CD14-positive monocyte (primary cell): Measurements from ENCODE around the gene ERCC1. TPM values are rescaled to one million over a fixed set of nuclear protein-coding genes. Genes with fewer than 3 reads are reported as not detected.

Experiments
- DNase-seq, 3 donors: peaks; one replicate each; pipeline ENCODE4 v3.0.0-alpha.2; 2011 to 2022
- H2AFZ ChIP-seq: 2 replicates; pipeline ENCODE4 v1.6.0; 2012; ENCODE audit warnings: mild to moderate bottlenecking, low read depth, low read length, inconsistent platforms; ENCODE audit not compliant: insufficient read depth, poor library complexity, severe bottlenecking
- H3K27ac ChIP-seq, 2 donors: 1 replicate in 1 of 2; 2 replicates in 1 of 2; pipeline ENCODE4 v1.5.1; 2012 to 2013; ENCODE audit warnings: low read length in 2 of 2, control low read depth in 1 of 2, inconsistent platforms in 1 of 2, low read depth in 1 of 2, mild to moderate bottlenecking in 1 of 2
- H3K27me3 ChIP-seq, 2 donors: one replicate each; pipeline versions ENCODE4 v1.6.0 to v1.6.1; 2011 to 2013; ENCODE audit warnings: low read length in 2 of 2; ENCODE audit not compliant: control insufficient read depth in 2 of 2, insufficient read depth in 2 of 2
- H3K36me3 ChIP-seq, 2 donors: replicated peaks in 1 of 2; 1 replicate in 1 of 2; 2 replicates in 1 of 2; pipeline versions ENCODE4 v1.5.1 to v1.6.1; 2012 to 2013; ENCODE audit warnings: low read length in 2 of 2, control low read depth in 1 of 2, inconsistent platforms in 1 of 2, mild to moderate bottlenecking in 1 of 2; ENCODE audit not compliant: insufficient read depth in 2 of 2, control insufficient read depth in 1 of 2
- H3K4me1 ChIP-seq, 2 donors: 1 replicate in 1 of 2; 2 replicates in 1 of 2; pipeline versions ENCODE4 v1.5.1 to v1.6.1; 2012 to 2013; ENCODE audit warnings: low read length in 2 of 2, control low read depth in 1 of 2, inconsistent platforms in 1 of 2, mild to moderate bottlenecking in 1 of 2, moderate library complexity in 1 of 2; ENCODE audit not compliant: insufficient read depth in 2 of 2, control insufficient read depth in 1 of 2
- H3K4me2 ChIP-seq: replicated peaks from 2 replicates; pipeline ENCODE3; 2012; ENCODE audit warnings: low read length, moderate library complexity, mild to moderate bottlenecking; ENCODE audit not compliant: poor library complexity, severe bottlenecking; ENCODE audit errors: extremely low read depth
- H3K4me3 ChIP-seq, 3 experiments: fragments of 200-600 bp in 1 of 3; sonication (generic) in 1 of 3; replicated peaks in 1 of 3; 1 replicate in 2 of 3; 2 replicates in 1 of 3; pipeline ENCODE4 v1.5.1; 2011 to 2013; ENCODE audit warnings: low read length in 3 of 3, mild to moderate bottlenecking in 3 of 3, control low read depth in 2 of 3, low read depth in 2 of 3, inconsistent platforms in 1 of 3, moderate library complexity in 1 of 3
- H3K79me2 ChIP-seq: 2 replicates; pipeline ENCODE4 v1.6.0; 2012; ENCODE audit warnings: mild to moderate bottlenecking, control low read depth, inconsistent platforms, low read length, moderate library complexity; ENCODE audit not compliant: insufficient read depth
- H3K9ac ChIP-seq: 2 replicates; pipeline ENCODE4 v1.6.0; 2017; ENCODE audit warnings: low read length, mild to moderate bottlenecking; ENCODE audit not compliant: insufficient read depth, poor library complexity, severe bottlenecking
- H3K9me3 ChIP-seq, 2 donors: replicated peaks in 1 of 2; 1 replicate in 1 of 2; 2 replicates in 1 of 2; pipeline versions ENCODE4 v1.5.1 to v1.6.1; 2012 to 2013; ENCODE audit warnings: low read length in 2 of 2, control low read depth in 1 of 2; ENCODE audit not compliant: control insufficient read depth in 1 of 2, insufficient read depth in 1 of 2
- H4K20me1 ChIP-seq: 2 replicates; pipeline ENCODE4 v1.6.0; 2012; ENCODE audit warnings: mild to moderate bottlenecking, low read length, control low read depth, moderate library complexity; ENCODE audit not compliant: insufficient read depth
- H3K27ac Mint-ChIP-seq, 7 donors: one replicate each; pipeline ENCODE4 v1.8.0; 2020; ENCODE audit warnings: mild to moderate bottlenecking in 7 of 7, mixed read lengths in 7 of 7, moderate library complexity in 6 of 7, inconsistent platforms in 2 of 7
- H3K27me3 Mint-ChIP-seq, 3 donors: one replicate each; pipeline ENCODE4 v1.8.0; 2021 to 2022; ENCODE audit warnings: low read depth in 3 of 3, mild to moderate bottlenecking in 3 of 3, mixed read lengths in 3 of 3, moderate library complexity in 3 of 3, inconsistent platforms in 1 of 3
- H3K36me3 Mint-ChIP-seq, 2 donors: one replicate each; pipeline ENCODE4 v1.8.0; 2020; ENCODE audit warnings: mixed read lengths in 2 of 2, inconsistent platforms in 1 of 2, mild to moderate bottlenecking in 1 of 2
- H3K4me1 Mint-ChIP-seq: one replicate; pipeline ENCODE4 v1.8.0; 2020; ENCODE audit warnings: mild to moderate bottlenecking, mixed read lengths
- H3K4me3 Mint-ChIP-seq, 2 donors: one replicate each; pipeline ENCODE4 v1.8.0; 2020; ENCODE audit warnings: mild to moderate bottlenecking in 2 of 2, mixed read lengths in 2 of 2, moderate library complexity in 1 of 2
- H3K9me3 Mint-ChIP-seq, 7 donors: one replicate each; pipeline ENCODE4 v1.8.0; 2020 to 2022; ENCODE audit warnings: mixed read lengths in 7 of 7, mild to moderate bottlenecking in 6 of 7, moderate library complexity in 6 of 7, inconsistent platforms in 2 of 7
- WGBS: methylation state at CpG from one replicate; pipeline ENCODE4 v1.1.5; 2013; ENCODE audit warnings: missing lambda C conversion rate; ENCODE audit not compliant: insufficient coverage; 5-methylcytosine and 5-hydroxymethylcytosine counted together
- intact Hi-C, 2 donors: fragments of 100-400 bp; cut with micrococcal nuclease; formaldehyde crosslinking; loops; one replicate each; pipeline versions ENCODE4 v1.15.0 to v1.15.1; 2023
- polyA plus RNA-seq, 3 donors: library from polyadenylated mRNA; depleted of rRNA in 1 of 3; unstranded in 2 of 3; stranded (reverse) in 1 of 3; fragments of 300-500 nt in 2 of 3; fragments of >200 nt in 1 of 3; fragmentation: Illumina TruSeq in 2 of 3; gene quantifications; 1 replicate in 2 of 3; 2 replicates in 1 of 3; pipeline ENCODE4 v1.2.3, GENCODE V29; 2012 to 2021
- TF ChIP-seq, protein P1 (sequence below): fragments of 200-600 bp; IDR thresholded peaks from one replicate; pipeline ENCODE4 v1.8.0; 2022; ENCODE audit warnings: antibody characterized with exemption, mild to moderate bottlenecking

The ERCC1 gene
- polyA plus RNA-seq, 3 donors, result 62.2 to 78.2 (median 74.6) TPM

DNA sequence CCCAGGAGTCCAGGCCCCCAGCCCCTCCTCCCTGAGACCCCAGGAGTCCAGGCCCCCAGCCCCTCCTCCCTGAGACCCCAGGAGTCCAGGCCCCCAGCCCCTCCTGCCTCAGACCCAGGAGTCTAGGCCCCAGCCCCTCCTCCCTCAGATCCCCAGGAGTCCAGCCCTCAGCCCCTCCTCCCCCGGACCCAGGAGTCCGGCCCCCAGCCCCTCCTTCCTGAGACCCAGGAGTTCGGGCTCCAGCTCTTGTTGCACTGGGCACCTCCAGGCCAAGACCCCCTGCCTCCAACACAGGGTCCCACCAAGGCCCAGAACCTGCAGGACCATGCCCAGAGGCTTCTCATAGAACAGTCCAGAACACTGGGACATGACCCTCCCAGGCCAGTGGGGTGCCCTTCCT, 3.8 kb downstream of the ERCC1 start:
- H3K4me3 Mint-ChIP-seq, result peak overlapping the region; percentile 65 to 86
- peak overlapping the region; percentile 36 to 90 (median 86) for H3K27ac Mint-ChIP-seq
- H3K4me3 ChIP-seq, result peak overlapping the region in 1 of 3 experiments; percentile 68
- H3K79me2 ChIP-seq, result peaks cover 26% of the 10 kb centered on the region
- peak overlapping the region; percentile 21 for H3K9ac ChIP-seq
- peaks cover 0 to 4% (median 2%) of the 10 kb centered on the region in 3 donors for H3K27me3 Mint-ChIP-seq
- H3K36me3 ChIP-seq, result peaks cover 18 to 37% of the 10 kb centered on the region in 2 donors
- H3K27ac ChIP-seq, result peak overlapping the region; percentile 52 to 78
- no peaks in the 10 kb centered on the region for H4K20me1 ChIP-seq
- H3K4me1 Mint-ChIP-seq, result peaks cover 56% of the 10 kb centered on the region
- intact Hi-C loops, result no loop called here
- H3K4me2 ChIP-seq, result peak overlapping the region; percentile 76
- TF ChIP-seq, protein P1, sequence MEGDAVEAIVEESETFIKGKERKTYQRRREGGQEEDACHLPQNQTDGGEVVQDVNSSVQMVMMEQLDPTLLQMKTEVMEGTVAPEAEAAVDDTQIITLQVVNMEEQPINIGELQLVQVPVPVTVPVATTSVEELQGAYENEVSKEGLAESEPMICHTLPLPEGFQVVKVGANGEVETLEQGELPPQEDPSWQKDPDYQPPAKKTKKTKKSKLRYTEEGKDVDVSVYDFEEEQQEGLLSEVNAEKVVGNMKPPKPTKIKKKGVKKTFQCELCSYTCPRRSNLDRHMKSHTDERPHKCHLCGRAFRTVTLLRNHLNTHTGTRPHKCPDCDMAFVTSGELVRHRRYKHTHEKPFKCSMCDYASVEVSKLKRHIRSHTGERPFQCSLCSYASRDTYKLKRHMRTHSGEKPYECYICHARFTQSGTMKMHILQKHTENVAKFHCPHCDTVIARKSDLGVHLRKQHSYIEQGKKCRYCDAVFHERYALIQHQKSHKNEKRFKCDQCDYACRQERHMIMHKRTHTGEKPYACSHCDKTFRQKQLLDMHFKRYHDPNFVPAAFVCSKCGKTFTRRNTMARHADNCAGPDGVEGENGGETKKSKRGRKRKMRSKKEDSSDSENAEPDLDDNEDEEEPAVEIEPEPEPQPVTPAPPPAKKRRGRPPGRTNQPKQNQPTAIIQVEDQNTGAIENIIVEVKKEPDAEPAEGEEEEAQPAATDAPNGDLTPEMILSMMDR, result no peak
- no peak for DNase-seq
- WGBS, result 17% methylated on average over 1 of the region's 3 CpGs
- no peaks in the 10 kb centered on the region for H3K9me3 Mint-ChIP-seq
- peaks cover 51 to 64% of the 10 kb centered on the region in 2 donors for H3K4me1 ChIP-seq
- H3K9me3 ChIP-seq, result no peaks in the 10 kb centered on the region
- H2AFZ ChIP-seq, result peak overlapping the region; percentile 49
- no peaks in the 10 kb centered on the region for H3K27me3 ChIP-seq
- H3K36me3 Mint-ChIP-seq, result peaks cover 38 to 47% of the 10 kb centered on the region in 2 donors

DNA sequence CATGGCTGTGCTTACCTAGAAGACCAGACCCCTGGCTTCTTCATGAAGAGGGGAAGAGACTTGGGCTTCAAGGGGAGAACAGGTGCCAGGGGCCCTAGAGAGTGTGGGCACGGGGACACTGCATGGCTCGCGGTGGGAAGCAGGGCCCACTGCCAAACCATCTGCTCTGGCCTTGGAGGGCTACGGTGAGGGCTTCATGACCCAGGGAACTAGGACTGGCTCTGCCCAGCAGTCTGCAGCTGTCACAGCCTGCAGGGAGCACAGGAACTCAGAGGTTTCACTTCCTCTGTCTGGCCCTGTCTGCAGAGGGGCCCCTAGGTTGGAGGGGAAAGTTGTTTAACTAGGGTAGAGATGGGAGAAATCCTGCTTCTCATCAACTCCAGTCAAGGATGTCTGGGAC, 4.3 kb downstream of the ERCC1 start:
- Histone ChIP-seq H3K79me2 (peaks cover 26% of the 10 kb centered on the region), H3K4me2 (peak overlapping the region; percentile 76), H3K4me1 (peaks cover 47 to 59% of the 10 kb centered on the region in 2 donors), H3K27ac (peak overlapping the region; percentile 52 to 78), H3K36me3 (peaks cover 23 to 42% of the 10 kb centered on the region in 2 donors), H3K9ac (peak overlapping the region; percentile 21), H2AFZ (peak overlapping the region; percentile 49), H3K9me3 (no peaks in the 10 kb centered on the region), H4K20me1 (no peaks in the 10 kb centered on the region), H3K27me3 (no peaks in the 10 kb centered on the region), H3K4me3 (peak overlapping the region in 2 of 3 experiments; percentile 8 to 68)
- TF ChIP-seq, protein P1, result no peak
- Mint-ChIP-seq H3K4me1 (peaks cover 53% of the 10 kb centered on the region), H3K27ac (peak overlapping the region; percentile 36 to 90 (median 86)), H3K9me3 (no peaks in the 10 kb centered on the region), H3K36me3 (peaks cover 43 to 52% of the 10 kb centered on the region in 2 donors), H3K27me3 (peaks cover 0 to 4% (median 2%) of the 10 kb centered on the region in 3 donors), H3K4me3 (peak overlapping the region; percentile 65 to 86)
- peak; percentile 76 to 94 (median 81) for DNase-seq
- 0% methylated on average over 4 of the region's 4 CpGs for WGBS
- intact Hi-C loops, result no loop called here
